ENCODE data around the gene CENPM. TPM values are rescaled to one million over a fixed set of nuclear protein-coding genes. Genes with fewer than 3 reads are reported as not detected.

The CENPM gene
- polyA plus RNA-seq, 6 donors from 2014 or later, result 41.2 to 70.9 (median 53.0) TPM

DNA sequence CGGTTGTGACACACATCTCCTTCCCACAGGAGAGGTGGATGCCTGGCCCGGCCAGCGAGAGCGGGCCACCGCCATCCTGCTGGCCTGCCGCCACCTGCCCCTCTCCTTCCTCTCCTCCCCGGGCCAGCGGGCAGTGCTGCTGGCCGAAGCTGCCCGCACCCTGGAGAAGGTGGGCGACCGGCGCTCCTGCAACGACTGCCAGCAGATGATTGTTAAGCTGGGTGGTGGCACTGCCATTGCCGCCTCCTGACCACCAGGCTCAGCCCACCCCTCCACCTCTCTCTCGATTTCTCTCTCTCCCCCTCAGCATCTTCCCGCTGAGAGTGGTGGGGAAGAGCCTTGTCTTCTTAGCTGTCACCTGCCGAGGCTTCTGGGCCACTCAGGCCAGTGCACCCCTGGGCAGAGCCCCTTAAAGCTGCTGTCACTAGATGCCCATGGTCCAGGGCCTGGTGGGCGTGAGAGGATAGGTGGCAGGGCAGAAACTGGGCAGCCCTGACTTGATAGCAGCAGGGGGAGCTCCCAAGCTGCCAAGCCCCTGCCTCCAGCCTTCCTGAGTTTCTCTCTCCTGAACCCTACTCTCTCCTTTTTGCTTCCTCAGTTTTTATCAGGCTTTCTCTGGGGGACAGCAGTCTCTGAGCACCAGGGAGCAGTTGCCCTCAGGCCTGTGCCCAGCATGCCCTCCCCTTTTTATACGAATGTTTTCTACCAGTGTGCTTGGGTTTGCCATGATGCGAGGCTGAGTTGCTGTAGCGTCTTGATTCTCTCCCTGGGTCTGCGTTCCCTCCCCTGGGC lies 41.3 kb downstream of the CENPM start:
- DNase-seq (no peak), ATAC-seq (ENCODE audit: low read depth in 2 of 2) (no peak)
- Mint-ChIP-seq H3K27me3 (peaks cover 0 to 6% (median 4%) of the 10 kb centered on the region in 3 donors), H3K9me3 (no peaks in the 10 kb centered on the region), H3K36me3 (peaks cover 3 to 7% of the 10 kb centered on the region in 2 donors), H3K4me3 (no peak overlapping the region), H3K4me1 (peaks cover 22 to 27% (median 23%) of the 10 kb centered on the region in 3 donors), H3K27ac (peak overlapping the region in 5 of 6 donors; percentile 32 to 99 (median 83))

DNA sequence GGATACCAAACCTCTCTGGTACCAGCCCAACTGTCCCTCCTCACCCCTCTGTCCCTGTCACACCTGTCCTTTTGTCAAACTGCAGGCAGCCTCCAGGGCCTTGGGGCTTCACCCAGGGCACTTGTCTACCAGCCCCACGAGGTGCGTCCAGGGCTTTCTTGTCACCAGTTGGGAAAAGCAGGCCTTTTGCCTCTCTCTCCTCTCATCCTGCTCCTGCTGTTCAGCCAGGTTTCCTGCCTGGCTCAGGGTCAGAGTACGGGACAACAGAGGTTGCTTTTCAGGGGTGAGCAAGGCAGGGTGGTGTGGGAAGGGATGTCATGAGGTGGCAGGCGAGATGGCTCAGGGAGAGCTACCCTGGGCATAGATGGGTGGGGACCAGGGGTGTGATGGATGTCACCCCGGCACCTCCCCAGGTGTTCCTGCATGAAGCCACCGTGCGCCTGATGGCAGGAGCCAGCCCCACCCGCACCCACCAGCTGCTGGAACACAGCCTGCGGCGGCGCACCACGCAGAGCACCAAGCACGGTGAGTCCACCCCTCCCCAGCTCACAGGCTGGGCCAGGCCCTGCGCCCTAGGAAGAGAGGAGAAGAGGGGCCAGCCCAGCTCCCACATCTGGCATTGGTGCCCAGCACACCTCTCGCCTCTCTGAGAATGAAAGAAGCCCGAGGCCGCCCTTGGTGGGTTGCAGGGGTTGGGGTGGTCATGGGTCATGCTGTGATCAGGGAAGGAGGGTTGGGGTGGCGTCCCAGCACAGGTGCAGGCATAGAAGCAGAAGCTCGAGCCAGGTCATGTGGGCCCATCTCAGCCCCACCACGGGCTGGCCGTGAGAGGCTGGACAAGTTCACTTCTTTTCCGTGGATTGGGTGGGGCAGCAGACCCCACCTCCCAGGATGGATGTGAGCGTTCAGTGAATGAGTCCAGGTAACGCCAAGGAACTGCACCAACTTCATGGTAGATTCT lies 42.2 kb downstream of the CENPM start:
- peak overlapping the region in 4 of 6 donors; percentile 38 to 80 (median 56) for H3K27ac Mint-ChIP-seq
- H3K4me3 Mint-ChIP-seq, result peak overlapping the region in 1 of 8 donors; percentile 70
- DNase-seq (no peak), ATAC-seq (ENCODE audit: low read depth in 2 of 2) (no peak)
- H3K27me3 Mint-ChIP-seq, result peaks cover 0 to 6% (median 4%) of the 10 kb centered on the region in 3 donors
- H3K36me3 Mint-ChIP-seq, result peaks cover 3 to 7% of the 10 kb centered on the region in 2 donors
- H3K4me1 Mint-ChIP-seq, result peaks cover 22 to 27% (median 23%) of the 10 kb centered on the region in 3 donors
- H3K9me3 Mint-ChIP-seq, result no peaks in the 10 kb centered on the region

DNA sequence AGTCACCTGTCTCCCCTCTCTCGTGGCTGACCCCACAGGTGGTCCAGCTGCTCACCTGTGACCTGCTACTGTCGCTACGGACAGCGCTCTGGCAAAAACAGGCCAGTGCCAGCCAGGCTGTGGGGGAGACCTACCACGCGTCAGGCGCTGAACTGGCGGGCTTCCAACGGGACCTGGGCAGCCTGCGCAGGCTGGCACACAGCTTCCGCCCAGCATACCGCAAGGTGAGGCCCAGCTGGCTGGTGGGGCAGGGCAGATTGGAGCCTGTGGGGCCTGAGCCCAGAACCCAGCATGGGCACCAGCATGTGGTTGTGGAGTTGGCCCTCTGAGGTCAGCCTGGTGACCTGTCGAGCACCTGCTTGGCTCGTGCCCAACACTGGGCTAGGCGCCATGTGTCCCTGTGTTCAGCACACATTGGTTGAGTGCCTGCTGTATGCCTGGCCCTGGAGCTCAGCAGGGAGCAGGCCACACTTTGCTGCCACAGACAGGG lies 44.0 kb downstream of the CENPM start:
- Mint-ChIP-seq H3K27ac (peak overlapping the region in 2 of 6 donors; percentile 66 to 80), H3K36me3 (peaks cover 3 to 7% of the 10 kb centered on the region in 2 donors), H3K4me3 (no peak overlapping the region)

DNA sequence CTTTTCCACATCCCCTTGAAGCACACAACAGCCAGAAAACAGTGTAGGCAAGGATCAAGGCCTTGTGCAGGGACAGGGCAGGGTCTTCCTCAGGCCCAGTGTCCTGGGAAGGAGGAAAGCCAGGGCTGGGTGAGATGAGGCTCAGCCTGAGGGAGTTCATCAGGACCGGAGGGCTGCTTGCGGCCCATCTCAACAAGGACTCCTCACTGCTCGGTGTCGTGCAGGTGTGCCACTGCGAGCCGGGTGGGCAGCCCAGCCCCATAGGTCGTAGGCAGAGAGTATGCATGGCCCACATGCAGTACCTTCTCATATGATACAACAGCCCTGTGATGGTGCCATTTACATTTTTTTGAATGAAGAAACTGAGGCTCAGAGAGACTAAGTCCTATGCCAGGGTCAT lies 44.9 kb downstream of the CENPM start:
- peaks cover 2 to 4% (median 4%) of the 10 kb centered on the region in 3 donors for H3K4me1 Mint-ChIP-seq
- no peaks in the 10 kb centered on the region for H3K27me3 Mint-ChIP-seq
- no peaks in the 10 kb centered on the region for H3K9me3 Mint-ChIP-seq
- no peak for ATAC-seq (ENCODE audit: low read depth in 2 of 2)
- H3K4me3 Mint-ChIP-seq, result peak overlapping the region in 1 of 8 donors; percentile 29
- peak overlapping the region in 2 of 6 donors; percentile 26 to 80 for H3K27ac Mint-ChIP-seq
- peaks cover 3 to 7% of the 10 kb centered on the region in 2 donors for H3K36me3 Mint-ChIP-seq
- DNase-seq, result no peak

More for the DNA sequence above, 44.0 kb downstream of the CENPM start:
- DNase-seq, result no peak
- H3K27me3 Mint-ChIP-seq, result no peaks in the 10 kb centered on the region
- ATAC-seq (ENCODE audit: low read depth in 2 of 2), result no peak
- H3K4me1 Mint-ChIP-seq, result peaks cover 9 to 10% (median 10%) of the 10 kb centered on the region in 3 donors
- H3K9me3 Mint-ChIP-seq, result no peaks in the 10 kb centered on the region

DNA sequence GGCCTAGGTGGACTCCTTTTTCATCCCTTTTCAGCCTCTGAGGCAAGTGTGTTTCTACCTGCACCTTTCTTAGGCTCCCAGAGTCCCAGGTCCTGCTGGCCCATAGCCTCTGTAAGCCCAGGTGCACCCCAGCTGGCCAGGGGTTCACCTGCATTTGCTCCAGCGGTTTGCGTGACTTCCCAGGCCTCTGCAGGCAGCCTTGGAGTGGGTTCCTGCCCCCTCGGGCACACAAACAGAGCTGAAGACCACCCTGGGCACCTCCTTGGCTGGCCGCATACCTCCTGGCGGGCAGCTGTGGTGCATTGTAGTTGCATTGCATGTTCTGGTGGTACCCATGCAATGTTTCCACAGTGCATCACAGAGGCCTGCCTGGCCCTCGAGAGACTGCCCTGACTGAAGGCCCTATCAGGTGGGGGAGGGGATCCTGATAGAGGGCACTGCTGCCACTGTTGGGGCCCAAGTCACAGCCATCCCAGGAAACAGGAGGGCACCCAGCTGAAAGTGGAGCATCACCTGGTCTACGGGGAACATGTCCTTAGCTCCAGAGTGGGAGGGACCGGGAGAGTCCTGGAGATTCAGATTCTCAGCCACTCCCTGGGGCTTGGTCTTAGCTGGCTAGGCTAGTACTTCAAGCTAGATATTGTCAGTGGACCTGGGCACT lies 46.2 kb downstream of the CENPM start:
- no peak overlapping the region for H3K4me3 Mint-ChIP-seq

DNA sequence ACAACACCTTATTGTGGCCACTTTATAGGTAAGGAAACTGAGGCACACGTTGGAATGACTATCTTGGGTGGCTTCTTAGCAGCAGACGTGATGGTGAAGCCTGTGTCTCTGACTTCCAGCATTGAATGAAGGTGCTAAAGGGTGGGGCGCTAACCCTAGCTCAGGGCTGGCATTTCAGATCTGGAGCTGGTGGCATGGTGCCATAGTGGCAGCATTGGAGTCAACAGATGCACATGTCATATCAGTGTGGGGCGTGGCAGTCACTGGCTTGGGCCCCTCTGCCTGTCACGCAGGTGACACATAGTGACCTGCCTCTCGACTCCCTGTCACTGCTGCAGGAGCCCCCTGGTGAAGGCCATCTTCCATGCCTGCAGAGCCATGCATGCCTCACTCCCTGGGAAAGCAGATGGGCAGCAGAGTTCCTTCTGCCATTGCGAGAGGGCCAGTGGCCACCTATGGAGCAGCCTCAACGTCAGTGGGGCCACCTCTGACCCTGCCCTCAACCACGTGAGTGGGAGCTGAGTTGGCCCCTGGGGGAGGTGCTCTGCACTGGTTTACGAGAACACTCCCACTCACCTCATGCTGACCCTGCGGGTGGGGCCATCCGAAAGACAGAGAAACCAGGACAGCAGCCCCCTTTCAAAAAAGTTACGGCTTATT lies 46.8 kb downstream of the CENPM start:
- DNase-seq, result no peak
- ATAC-seq (ENCODE audit: low read depth in 2 of 2), result no peak
- H3K4me1 Mint-ChIP-seq, result no peaks in the 10 kb centered on the region
- H3K4me3 Mint-ChIP-seq, result no peak overlapping the region
- no peaks in the 10 kb centered on the region for H3K9me3 Mint-ChIP-seq
- peak overlapping the region in 1 of 6 donors; percentile 34 for H3K27ac Mint-ChIP-seq
- H3K36me3 Mint-ChIP-seq, result no peaks in the 10 kb centered on the region
- H3K27me3 Mint-ChIP-seq, result no peaks in the 10 kb centered on the region

More for the DNA sequence above, 46.2 kb downstream of the CENPM start:
- peaks cover 3 to 5% of the 10 kb centered on the region in 2 donors for H3K36me3 Mint-ChIP-seq
- DNase-seq (no peak), ATAC-seq (ENCODE audit: low read depth in 2 of 2) (no peak)
- peak overlapping the region in 1 of 6 donors; percentile 11 for H3K27ac Mint-ChIP-seq
- H3K4me1 Mint-ChIP-seq, result peaks cover 2% of the 10 kb centered on the region in 3 donors
- no peaks in the 10 kb centered on the region for H3K9me3 Mint-ChIP-seq
- no peaks in the 10 kb centered on the region for H3K27me3 Mint-ChIP-seq

DNA sequence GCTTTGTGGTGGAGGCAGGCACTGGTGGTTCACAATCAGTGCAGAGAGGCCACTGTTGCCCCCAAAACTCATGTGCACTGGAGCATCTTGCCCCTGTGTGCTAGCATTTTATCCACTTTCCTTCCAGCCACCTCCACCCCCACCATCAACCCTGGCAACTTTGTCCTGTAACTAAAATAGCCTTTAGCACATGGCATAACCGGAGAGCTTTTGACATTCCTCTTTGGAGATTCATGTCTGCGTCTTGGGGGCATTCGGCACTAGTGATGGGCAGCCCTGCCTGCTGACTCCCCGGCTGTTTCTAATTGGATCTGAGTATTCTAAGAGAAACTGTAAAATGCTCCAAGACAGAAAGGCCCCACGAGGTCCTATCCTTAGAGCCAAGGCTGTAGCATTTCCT lies 47.8 kb downstream of the CENPM start:
- Mint-ChIP-seq H3K27me3 (no peaks in the 10 kb centered on the region), H3K36me3 (no peaks in the 10 kb centered on the region)

DNA sequence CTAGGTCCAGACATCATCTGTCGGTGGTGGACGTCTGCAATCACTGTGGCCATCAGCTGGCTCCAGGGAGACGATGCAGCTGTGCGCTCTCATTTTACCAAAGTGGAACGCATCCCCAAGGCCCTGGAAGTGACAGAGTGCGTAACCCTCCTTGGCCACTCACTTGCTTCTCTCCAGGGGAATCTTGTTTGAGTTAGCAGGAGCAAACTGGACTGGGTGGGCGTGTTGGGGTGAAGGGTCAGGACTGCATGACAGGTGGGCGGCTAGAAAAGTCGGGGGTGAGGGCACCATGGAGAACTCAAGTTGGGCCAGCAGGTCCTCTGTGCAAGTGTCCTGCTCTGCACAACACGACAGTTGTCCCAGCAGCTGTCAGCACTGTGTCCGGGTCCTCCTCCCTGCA lies 48.3 kb downstream of the CENPM start:
- DNase-seq (no peak), ATAC-seq (ENCODE audit: low read depth in 2 of 2) (no peak)
- Mint-ChIP-seq H3K27ac (no peak overlapping the region), H3K4me3 (no peak overlapping the region), H3K27me3 (no peaks in the 10 kb centered on the region), H3K36me3 (no peaks in the 10 kb centered on the region), H3K9me3 (no peaks in the 10 kb centered on the region), H3K4me1 (no peaks in the 10 kb centered on the region)

More for the DNA sequence above, 47.8 kb downstream of the CENPM start:
- ATAC-seq (ENCODE audit: low read depth in 2 of 2) (no peak), DNase-seq (no peak)
- H3K27ac Mint-ChIP-seq, result no peak overlapping the region
- H3K4me1 Mint-ChIP-seq, result no peaks in the 10 kb centered on the region
- H3K9me3 Mint-ChIP-seq, result no peaks in the 10 kb centered on the region
- no peak overlapping the region for H3K4me3 Mint-ChIP-seq

DNA sequence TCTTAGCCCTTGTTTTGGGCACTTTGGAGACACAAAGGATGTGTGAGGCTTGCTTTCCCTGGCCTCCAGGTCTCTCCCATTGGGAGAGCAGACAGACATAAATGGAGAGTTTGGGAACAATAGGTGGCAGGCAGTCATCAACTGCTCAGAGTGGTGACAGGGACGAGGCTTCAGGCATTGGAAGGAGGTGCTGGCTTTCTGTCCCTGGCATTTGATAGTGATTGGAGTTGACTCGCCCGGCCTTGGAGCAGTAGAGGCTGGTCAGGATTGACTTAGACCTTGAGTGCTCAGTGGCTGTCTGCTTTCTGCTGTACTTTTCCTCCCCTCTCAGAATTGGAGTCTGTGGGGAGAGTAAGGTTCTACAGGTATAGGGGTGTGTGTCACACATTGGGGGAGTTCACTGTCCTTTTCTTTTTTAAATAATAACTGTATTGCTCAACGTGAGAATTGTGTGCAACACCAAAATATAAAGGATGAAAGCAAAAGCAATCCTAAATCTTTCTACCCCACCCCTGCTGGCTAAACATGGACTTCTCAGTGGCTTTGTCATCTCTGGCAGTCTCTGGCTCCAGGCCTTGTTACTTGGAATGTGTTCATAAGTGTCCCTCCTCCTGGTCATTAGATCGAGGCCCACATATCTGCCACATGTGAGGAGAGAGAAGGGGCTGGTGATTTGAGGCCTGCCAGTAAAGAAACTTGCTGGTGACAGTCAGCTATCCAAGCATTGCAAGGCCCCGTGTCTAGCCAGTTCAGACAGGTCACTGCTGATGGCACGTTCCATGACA lies 53.2 kb downstream of the CENPM start:
- peaks cover 0 to 14% of the 10 kb centered on the region in 2 donors for H3K36me3 Mint-ChIP-seq
- ATAC-seq (ENCODE audit: low read depth in 2 of 2) (no peak), DNase-seq (no peak)
- H3K4me3 Mint-ChIP-seq, result no peak overlapping the region
- no peaks in the 10 kb centered on the region for H3K27me3 Mint-ChIP-seq
- H3K27ac Mint-ChIP-seq, result peak overlapping the region in 3 of 6 donors; percentile 9 to 70 (median 56)
- peaks cover 10 to 11% (median 10%) of the 10 kb centered on the region in 3 donors for H3K4me1 Mint-ChIP-seq
- no peaks in the 10 kb centered on the region for H3K9me3 Mint-ChIP-seq

DNA sequence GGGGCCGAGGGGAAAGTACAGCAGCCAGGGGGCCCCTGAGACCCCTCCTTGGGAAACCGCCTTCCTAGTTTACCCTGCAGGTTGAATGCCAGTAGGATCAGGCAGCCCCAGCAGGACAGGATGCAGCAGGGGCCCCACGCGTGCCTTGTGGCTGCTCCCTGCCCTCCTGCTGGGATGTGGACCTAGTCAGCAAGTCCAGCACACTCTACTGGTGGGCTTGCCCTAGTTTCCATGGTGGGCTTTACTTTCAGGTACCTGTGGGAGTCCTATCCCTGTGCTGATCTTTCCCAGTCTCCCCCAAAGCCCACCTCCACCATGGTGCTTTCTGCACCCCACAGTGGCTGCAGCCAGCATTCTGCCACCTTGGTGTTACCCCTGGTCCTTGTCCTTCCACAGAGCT lies 54.2 kb downstream of the CENPM start:
- Mint-ChIP-seq H3K36me3 (peaks cover 4 to 18% of the 10 kb centered on the region in 2 donors), H3K27ac (peak overlapping the region in 2 of 6 donors; percentile 43 to 76), H3K27me3 (no peaks in the 10 kb centered on the region), H3K9me3 (no peaks in the 10 kb centered on the region), H3K4me3 (peak overlapping the region in 1 of 8 donors; percentile 59), H3K4me1 (peaks cover 20 to 21% (median 21%) of the 10 kb centered on the region in 3 donors)
- ATAC-seq (ENCODE audit: low read depth in 2 of 2) (no peak), DNase-seq (no peak)

DNA sequence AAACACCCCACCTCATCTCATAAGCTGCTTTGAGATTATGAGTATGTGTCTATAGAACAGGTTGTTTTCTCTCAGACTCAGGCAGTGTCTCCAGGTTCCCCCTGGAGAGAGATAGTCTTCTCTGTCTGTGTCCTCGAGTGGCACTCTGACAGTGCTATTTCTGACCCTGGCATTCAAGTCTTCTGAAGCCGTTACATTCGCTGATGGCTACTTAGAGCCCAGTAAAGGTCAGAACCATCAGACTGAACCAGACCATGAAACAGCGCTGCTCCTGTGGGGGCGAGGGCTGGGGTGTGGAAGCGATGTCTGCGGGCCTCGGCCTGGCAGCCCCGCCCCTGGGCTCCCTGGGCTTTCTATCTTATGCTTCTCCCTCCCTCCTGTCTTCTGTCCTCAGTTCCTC lies 55.5 kb downstream of the CENPM start:
- peak overlapping the region in 2 of 6 donors; percentile 32 to 76 for H3K27ac Mint-ChIP-seq
- DNase-seq, result no peak
- peaks cover 25 to 32% (median 25%) of the 10 kb centered on the region in 3 donors for H3K4me1 Mint-ChIP-seq
- H3K36me3 Mint-ChIP-seq, result peaks cover 11 to 26% of the 10 kb centered on the region in 2 donors
- ATAC-seq (ENCODE audit: low read depth in 2 of 2), result no peak
- peak overlapping the region in 1 of 8 donors; percentile 75 for H3K4me3 Mint-ChIP-seq
- no peaks in the 10 kb centered on the region for H3K9me3 Mint-ChIP-seq
- H3K27me3 Mint-ChIP-seq, result no peaks in the 10 kb centered on the region

Data from naive B cell (primary cell).